ENCODE measurements around the gene FOXN3.

Gene FOXN3

DNA sequence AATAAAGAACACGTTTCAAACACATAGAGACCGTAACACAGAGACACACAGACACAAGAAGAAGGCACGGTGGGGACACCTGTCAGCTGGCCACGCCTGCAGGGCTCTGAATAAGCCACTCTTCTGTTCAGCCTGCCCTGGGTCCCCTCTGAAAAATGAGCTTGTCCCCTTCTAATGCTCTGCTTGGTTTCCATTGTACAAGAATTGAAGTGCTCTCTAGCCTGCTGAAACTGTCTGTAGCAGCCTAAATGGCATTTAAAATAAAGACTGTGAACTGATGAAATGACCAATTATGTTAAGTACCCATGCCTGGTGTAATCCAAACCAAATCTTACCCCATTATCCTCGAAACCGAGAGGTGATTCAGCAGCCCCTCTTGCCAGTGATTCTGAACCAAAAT lies 139.8 kb downstream of the FOXN3 start:
- no peak overlapping the region for H3K4me2 ChIP-seq (ENCODE audit: low read length)
- no peak overlapping the region for H4K8ac ChIP-seq (ENCODE audit: low read depth, low read length)
- no peak overlapping the region for H2BK12ac ChIP-seq (ENCODE audit: low read length)
- H3K4me3 ChIP-seq (ENCODE audit: low read depth, low read length) = no peak overlapping the region
- peaks cover 0 to 6% of the 10 kb centered on the region in 2 experiments for H3K4me1 ChIP-seq (ENCODE audit: control insufficient read depth in 1 of 2, insufficient read depth in 2 of 2, low read length in 2 of 2)
- no peak overlapping the region for H3K14ac ChIP-seq (ENCODE audit: low read length)
- H3K36me3 ChIP-seq (ENCODE audit: control insufficient read depth in 1 of 2, insufficient read depth in 2 of 2, low read length in 2 of 2) = peaks cover 9 to 13% of the 10 kb centered on the region in 2 experiments
- H2AK5ac ChIP-seq (ENCODE audit: low read length) = no peak overlapping the region
- H3K9ac ChIP-seq (ENCODE audit: low read length) = no peak overlapping the region
- no peak overlapping the region for H3K4ac ChIP-seq (ENCODE audit: low read depth, low read length)
- H3K27me3 ChIP-seq (ENCODE audit: insufficient read depth, low read length) = no peaks in the 10 kb centered on the region
- no peaks in the 10 kb centered on the region for H3K79me2 ChIP-seq (ENCODE audit: control insufficient read depth, insufficient read depth, low read length, poor library complexity)
- no peaks in the 10 kb centered on the region for H3K79me1 ChIP-seq (ENCODE audit: low read length)
- no peak overlapping the region for H2BK5ac ChIP-seq (ENCODE audit: low read depth, low read length, poor library complexity)
- no peak overlapping the region for H4K91ac ChIP-seq (ENCODE audit: low read depth, low read length)
- no peak overlapping the region for H2BK120ac ChIP-seq (ENCODE audit: insufficient read depth, low read length, poor library complexity)
- no peak overlapping the region for H4K12ac ChIP-seq (ENCODE audit: low read depth, low read length)
- no peak overlapping the region for H2AFZ ChIP-seq (ENCODE audit: insufficient read depth, low read length, poor library complexity)
- H3K27ac ChIP-seq (ENCODE audit: low read depth, low read length) = no peak overlapping the region
- WGBS (ENCODE audit: extremely low coverage, insufficient coverage, insufficient read length) = no CpG with 5 or more reads among the region's 6 CpGs
- H3K23ac ChIP-seq (ENCODE audit: low read length) = no peak overlapping the region
- H3K18ac ChIP-seq (ENCODE audit: low read length) = no peak overlapping the region
- no peaks in the 10 kb centered on the region for H3K9me3 ChIP-seq (ENCODE audit: insufficient read depth, low read depth, low read length)
- DNase-seq = no peak

GRCh38 chr14:89276424-89276975 lies 140.5 kb downstream of the FOXN3 start:
- Histone ChIP-seq H4K12ac (ENCODE audit: low read depth, low read length) (no peak overlapping the region), H3K27me3 (ENCODE audit: insufficient read depth, low read length) (no peaks in the 10 kb centered on the region), H2BK12ac (ENCODE audit: low read length) (no peak overlapping the region), H3K27ac (ENCODE audit: low read depth, low read length) (no peak overlapping the region), H3K9me3 (ENCODE audit: insufficient read depth, low read depth, low read length) (no peaks in the 10 kb centered on the region), H3K23ac (ENCODE audit: low read length) (no peak overlapping the region), H2BK120ac (ENCODE audit: insufficient read depth, low read length, poor library complexity) (no peak overlapping the region), H3K4me1 (ENCODE audit: control insufficient read depth in 1 of 2, insufficient read depth in 2 of 2, low read length in 2 of 2) (peaks cover 0 to 6% of the 10 kb centered on the region in 2 experiments), H3K4ac (ENCODE audit: low read depth, low read length) (no peak overlapping the region), H3K14ac (ENCODE audit: low read length) (no peak overlapping the region), H2AK5ac (ENCODE audit: low read length) (no peak overlapping the region), H3K79me2 (ENCODE audit: control insufficient read depth, insufficient read depth, low read length, poor library complexity) (no peaks in the 10 kb centered on the region), H3K9ac (ENCODE audit: low read length) (no peak overlapping the region), H3K36me3 (ENCODE audit: control insufficient read depth in 1 of 2, insufficient read depth in 2 of 2, low read length in 2 of 2) (peaks cover 9 to 13% of the 10 kb centered on the region in 2 experiments), H3K79me1 (ENCODE audit: low read length) (no peaks in the 10 kb centered on the region), H3K18ac (ENCODE audit: low read length) (peak overlapping the region; percentile 51), H4K91ac (ENCODE audit: low read depth, low read length) (no peak overlapping the region), H3K4me3 (ENCODE audit: low read depth, low read length) (no peak overlapping the region), H4K8ac (ENCODE audit: low read depth, low read length) (no peak overlapping the region), H2AFZ (ENCODE audit: insufficient read depth, low read length, poor library complexity) (no peak overlapping the region), H3K4me2 (ENCODE audit: low read length) (no peak overlapping the region), H2BK5ac (ENCODE audit: low read depth, low read length, poor library complexity) (no peak overlapping the region)
- WGBS (ENCODE audit: extremely low coverage, insufficient coverage, insufficient read length) = no CpG with 5 or more reads among the region's 3 CpGs
- peak in 1 of 2 donors; percentile 30 for DNase-seq

DNA sequence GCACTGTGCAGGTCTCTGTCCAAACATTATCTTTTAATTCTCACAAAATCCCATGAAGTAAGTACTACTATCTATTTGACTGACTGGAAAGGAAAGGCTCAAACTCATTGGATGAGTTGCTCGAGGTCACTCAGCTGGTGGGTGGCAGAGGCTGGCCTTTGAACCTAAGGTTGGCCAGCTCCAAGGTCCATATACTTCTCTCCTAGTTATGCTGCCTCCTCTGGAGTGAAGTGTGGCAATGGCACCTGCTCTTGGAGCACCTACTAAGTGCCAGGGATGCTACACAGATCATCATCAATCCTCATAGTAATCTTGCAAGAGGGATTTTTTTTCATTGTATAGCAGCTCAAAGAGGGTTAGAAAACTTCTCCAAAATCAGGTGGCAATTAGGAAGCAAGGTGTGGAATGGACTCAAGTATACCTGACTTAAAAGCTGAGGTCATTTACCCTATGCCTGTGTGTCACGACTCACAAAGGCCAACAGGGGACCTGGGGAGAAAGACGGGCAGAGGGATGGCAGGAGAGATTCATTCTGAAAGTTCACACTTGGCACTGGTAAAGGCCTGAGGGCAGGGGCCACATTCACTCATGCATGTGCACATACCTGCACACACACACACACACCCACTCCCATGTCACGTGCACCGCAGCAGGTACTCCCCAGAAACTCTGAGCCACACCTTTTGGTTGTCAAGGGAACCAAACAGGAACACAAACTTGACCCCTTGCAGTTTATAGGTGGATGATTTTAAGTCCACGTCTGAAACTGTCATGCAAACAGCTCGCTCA lies 146.4 kb downstream of the FOXN3 start:
- H2BK120ac ChIP-seq (ENCODE audit: insufficient read depth, low read length, poor library complexity) = no peak overlapping the region
- peaks cover 4% of the 10 kb centered on the region for H3K79me2 ChIP-seq (ENCODE audit: control insufficient read depth, insufficient read depth, low read length, poor library complexity)
- no peak overlapping the region for H3K9ac ChIP-seq (ENCODE audit: low read length)
- H2AFZ ChIP-seq (ENCODE audit: insufficient read depth, low read length, poor library complexity) = no peak overlapping the region
- H2BK5ac ChIP-seq (ENCODE audit: low read depth, low read length, poor library complexity) = no peak overlapping the region
- no peak overlapping the region for H4K91ac ChIP-seq (ENCODE audit: low read depth, low read length)
- DNase-seq = no peak
- no peaks in the 10 kb centered on the region for H3K9me3 ChIP-seq (ENCODE audit: insufficient read depth, low read depth, low read length)
- H3K79me1 ChIP-seq (ENCODE audit: low read length) = peaks cover 2% of the 10 kb centered on the region
- H3K27ac ChIP-seq (ENCODE audit: low read depth, low read length) = no peak overlapping the region
- H3K4me1 ChIP-seq (ENCODE audit: control insufficient read depth in 1 of 2, insufficient read depth in 2 of 2, low read length in 2 of 2) = peaks cover 6% of the 10 kb centered on the region in 2 experiments
- no CpG with 5 or more reads among the region's 7 CpGs for WGBS (ENCODE audit: extremely low coverage, insufficient coverage, insufficient read length)
- H3K23ac ChIP-seq (ENCODE audit: low read length) = no peak overlapping the region
- no peak overlapping the region for H3K4me2 ChIP-seq (ENCODE audit: low read length)
- peaks cover 0 to 2% of the 10 kb centered on the region in 2 experiments for H3K36me3 ChIP-seq (ENCODE audit: control insufficient read depth in 1 of 2, insufficient read depth in 2 of 2, low read length in 2 of 2)
- no peak overlapping the region for H4K8ac ChIP-seq (ENCODE audit: low read depth, low read length)
- H3K14ac ChIP-seq (ENCODE audit: low read length) = no peak overlapping the region
- H2AK5ac ChIP-seq (ENCODE audit: low read length) = no peak overlapping the region
- no peak overlapping the region for H3K18ac ChIP-seq (ENCODE audit: low read length)
- H3K27me3 ChIP-seq (ENCODE audit: insufficient read depth, low read length) = no peaks in the 10 kb centered on the region
- no peak overlapping the region for H3K4ac ChIP-seq (ENCODE audit: low read depth, low read length)
- H4K12ac ChIP-seq (ENCODE audit: low read depth, low read length) = no peak overlapping the region
- H3K4me3 ChIP-seq (ENCODE audit: low read depth, low read length) = no peak overlapping the region
- H2BK12ac ChIP-seq (ENCODE audit: low read length) = no peak overlapping the region

GRCh38 chr14:89269404-89269803 lies 147.6 kb downstream of the FOXN3 start:
- H3K14ac ChIP-seq (ENCODE audit: low read length) = no peak overlapping the region
- H2AK5ac ChIP-seq (ENCODE audit: low read length) = no peak overlapping the region
- DNase-seq = no peak
- H3K4me2 ChIP-seq (ENCODE audit: low read length) = no peak overlapping the region
- H2BK5ac ChIP-seq (ENCODE audit: low read depth, low read length, poor library complexity) = no peak overlapping the region
- H3K79me2 ChIP-seq (ENCODE audit: control insufficient read depth, insufficient read depth, low read length, poor library complexity) = peaks cover 4% of the 10 kb centered on the region
- H3K4me1 ChIP-seq (ENCODE audit: control insufficient read depth in 1 of 2, insufficient read depth in 2 of 2, low read length in 2 of 2) = peaks cover 12% of the 10 kb centered on the region in 2 experiments
- no peak overlapping the region for H3K4me3 ChIP-seq (ENCODE audit: low read depth, low read length)
- H2AFZ ChIP-seq (ENCODE audit: insufficient read depth, low read length, poor library complexity) = no peak overlapping the region
- no peak overlapping the region for H4K91ac ChIP-seq (ENCODE audit: low read depth, low read length)
- H3K9ac ChIP-seq (ENCODE audit: low read length) = no peak overlapping the region
- no peaks in the 10 kb centered on the region for H3K27me3 ChIP-seq (ENCODE audit: insufficient read depth, low read length)
- H4K12ac ChIP-seq (ENCODE audit: low read depth, low read length) = no peak overlapping the region
- H4K8ac ChIP-seq (ENCODE audit: low read depth, low read length) = no peak overlapping the region
- no peak overlapping the region for H2BK12ac ChIP-seq (ENCODE audit: low read length)
- H3K23ac ChIP-seq (ENCODE audit: low read length) = no peak overlapping the region
- no peaks in the 10 kb centered on the region for H3K9me3 ChIP-seq (ENCODE audit: insufficient read depth, low read depth, low read length)
- peaks cover 2% of the 10 kb centered on the region for H3K79me1 ChIP-seq (ENCODE audit: low read length)
- H3K27ac ChIP-seq (ENCODE audit: low read depth, low read length) = no peak overlapping the region
- H2BK120ac ChIP-seq (ENCODE audit: insufficient read depth, low read length, poor library complexity) = no peak overlapping the region
- H3K18ac ChIP-seq (ENCODE audit: low read length) = no peak overlapping the region
- H3K4ac ChIP-seq (ENCODE audit: low read depth, low read length) = no peak overlapping the region
- peaks cover 0 to 2% of the 10 kb centered on the region in 2 experiments for H3K36me3 ChIP-seq (ENCODE audit: control insufficient read depth in 1 of 2, insufficient read depth in 2 of 2, low read length in 2 of 2)
- WGBS (ENCODE audit: extremely low coverage, insufficient coverage, insufficient read length) = no CpG with 5 or more reads among the region's 6 CpGs
